Ovary (tissue), 9 donors: ENCODE measurements around the gene CELF4. TPM values are rescaled to one million over a fixed set of nuclear protein-coding genes. Genes with fewer than 3 reads are reported as not detected.

Experiments
- DNase-seq, 5 donors: peaks; one replicate each; pipeline ENCODE4 v3.0.0-alpha.2; 2019 to 2020
- H3K27ac ChIP-seq, 2 donors: fragments of 200-600 bp; one replicate each; pipeline versions ENCODE4 v1.5.1 to v1.8.0; 2019 to 2022
- H3K27me3 ChIP-seq: fragments of 200-600 bp; one replicate; pipeline ENCODE4 v1.8.0; 2022
- H3K36me3 ChIP-seq: fragments of 200-600 bp; sonication (generic); one replicate; pipeline ENCODE4 v1.5.1; 2019
- H3K4me1 ChIP-seq: one replicate; pipeline ENCODE4 v1.8.1; 2013; ENCODE audit warnings: mild to moderate bottlenecking, moderate library complexity; ENCODE audit not compliant: insufficient read depth
- H3K4me3 ChIP-seq: fragments of 200-600 bp; sonication (generic); one replicate; pipeline ENCODE4 v1.5.1; 2017
- H3K9me3 ChIP-seq, 2 donors: fragments of 200-600 bp in 1 of 2; sonication (generic) in 1 of 2; one replicate each; pipeline versions ENCODE4 v1.5.1 to v1.8.1; 2013 to 2019; ENCODE audit warnings: mild to moderate bottlenecking in 1 of 2, moderate library complexity in 1 of 2
- EP300 ChIP-seq: sonication (generic); formaldehyde crosslinking; IDR thresholded peaks from one replicate; pipeline ENCODE4 v1.6.1; 2017; ENCODE audit warnings: antibody characterized with exemption
- POLR2A ChIP-seq: fragments of 450-650 bp; IDR thresholded peaks from one replicate; pipeline ENCODE4 v1.6.1; 2017; ENCODE audit warnings: antibody characterized with exemption, mild to moderate bottlenecking, moderate library complexity
- WGBS, 3 donors: extraction: QIAGEN DNeasy Blood & Tissue Kit in 1 of 3; methylation state at CpG; one replicate each; pipeline versions ENCODE4 v1.1.5 to v1.1.7; 2013 to 2017; 5-methylcytosine and 5-hydroxymethylcytosine counted together
- intact Hi-C, 4 donors: fragments of 100-400 bp; cut with DNase I; formaldehyde crosslinking; loops; one replicate each; pipeline versions ENCODE4 v1.11.0 to v1.15.1; 2022 to 2023
- polyA plus RNA-seq, 2 donors: library from polyadenylated mRNA; stranded (reverse); fragments of 200-250 nt in 1 of 2; fragments of 350-450 nt in 1 of 2; fragmentation: Illumina TruSeq in 1 of 2; extraction: RNeasy Lipid Tissue Mini Kit (QIAGEN cat#74804) in 1 of 2; gene quantifications; one replicate each; pipeline ENCODE4 v1.2.3, GENCODE V29; 2013 to 2014
- total RNA-seq, 7 donors: library from RNA; depleted of rRNA in 2 of 7; stranded (reverse); fragments of >200 nt in 2 of 7; fragmentation: NEBNext Ultra II Directional in 3 of 7; extraction: Animal tissue kit (Norgen Biotek cat#: 25700) in 3 of 7; gene quantifications; one replicate each; pipeline versions ENCODE4 v1.1.0 to v1.2.4, GENCODE V29; 2016 to 2023
- TF ChIP-seq, protein P1 (sequence below), 3 donors: fragments of 450-650 bp in 2 of 3; fragments of 200-600 bp in 1 of 3; IDR thresholded peaks; one replicate each; pipeline versions ENCODE4 v1.5.1 to v1.8.0; 2016 to 2022; ENCODE audit warnings: antibody characterized with exemption in 3 of 3, mild to moderate bottlenecking in 1 of 3
- donor health status: DM: no; HTN: no; CAD: no; lungs with moderate emphysema.
- donor health status: DM: no; HTN: no; CAD: no.
- donor health status: Bipolar disorder and iron deficiency.
- donor health status: DM: yes; HTN: yes; CAD: no.
- donor health status: DM: no; HTN: no; CAD: no.
- donor health status: DM: yes; HTN: yes; CAD: no.

The CELF4 gene
- total and polyA plus RNA-seq, 9 donors: 0.15 to 1.6 (median 1.1) TPM; not detected in 1

- Histone ChIP-seq H3K4me1 (peaks cover 12% of the 10 kb centered on the region), H3K36me3 (no peaks in the 10 kb centered on the region), H3K27me3 (no peaks in the 10 kb centered on the region), H3K9me3 (no peaks in the 10 kb centered on the region), H3K4me3 (no peak overlapping the region), H3K27ac (no peak overlapping the region)
- intact Hi-C loops: no loop called here
- WGBS, 3 donors: 38 to 52% (median 49%) methylated on average over 10 of the region's 10 CpGs
- TF ChIP-seq POLR2A: no peak
- no peak for TF ChIP-seq EP300
- TF ChIP-seq, protein P1, sequence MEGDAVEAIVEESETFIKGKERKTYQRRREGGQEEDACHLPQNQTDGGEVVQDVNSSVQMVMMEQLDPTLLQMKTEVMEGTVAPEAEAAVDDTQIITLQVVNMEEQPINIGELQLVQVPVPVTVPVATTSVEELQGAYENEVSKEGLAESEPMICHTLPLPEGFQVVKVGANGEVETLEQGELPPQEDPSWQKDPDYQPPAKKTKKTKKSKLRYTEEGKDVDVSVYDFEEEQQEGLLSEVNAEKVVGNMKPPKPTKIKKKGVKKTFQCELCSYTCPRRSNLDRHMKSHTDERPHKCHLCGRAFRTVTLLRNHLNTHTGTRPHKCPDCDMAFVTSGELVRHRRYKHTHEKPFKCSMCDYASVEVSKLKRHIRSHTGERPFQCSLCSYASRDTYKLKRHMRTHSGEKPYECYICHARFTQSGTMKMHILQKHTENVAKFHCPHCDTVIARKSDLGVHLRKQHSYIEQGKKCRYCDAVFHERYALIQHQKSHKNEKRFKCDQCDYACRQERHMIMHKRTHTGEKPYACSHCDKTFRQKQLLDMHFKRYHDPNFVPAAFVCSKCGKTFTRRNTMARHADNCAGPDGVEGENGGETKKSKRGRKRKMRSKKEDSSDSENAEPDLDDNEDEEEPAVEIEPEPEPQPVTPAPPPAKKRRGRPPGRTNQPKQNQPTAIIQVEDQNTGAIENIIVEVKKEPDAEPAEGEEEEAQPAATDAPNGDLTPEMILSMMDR (IDR thresholded peaks at IDR 0.05): no peak
- no peak for DNase-seq
These were observed 2.4 kb upstream of the CELF4 start for GRCh38 chr18:37567994-37568359.

DNA sequence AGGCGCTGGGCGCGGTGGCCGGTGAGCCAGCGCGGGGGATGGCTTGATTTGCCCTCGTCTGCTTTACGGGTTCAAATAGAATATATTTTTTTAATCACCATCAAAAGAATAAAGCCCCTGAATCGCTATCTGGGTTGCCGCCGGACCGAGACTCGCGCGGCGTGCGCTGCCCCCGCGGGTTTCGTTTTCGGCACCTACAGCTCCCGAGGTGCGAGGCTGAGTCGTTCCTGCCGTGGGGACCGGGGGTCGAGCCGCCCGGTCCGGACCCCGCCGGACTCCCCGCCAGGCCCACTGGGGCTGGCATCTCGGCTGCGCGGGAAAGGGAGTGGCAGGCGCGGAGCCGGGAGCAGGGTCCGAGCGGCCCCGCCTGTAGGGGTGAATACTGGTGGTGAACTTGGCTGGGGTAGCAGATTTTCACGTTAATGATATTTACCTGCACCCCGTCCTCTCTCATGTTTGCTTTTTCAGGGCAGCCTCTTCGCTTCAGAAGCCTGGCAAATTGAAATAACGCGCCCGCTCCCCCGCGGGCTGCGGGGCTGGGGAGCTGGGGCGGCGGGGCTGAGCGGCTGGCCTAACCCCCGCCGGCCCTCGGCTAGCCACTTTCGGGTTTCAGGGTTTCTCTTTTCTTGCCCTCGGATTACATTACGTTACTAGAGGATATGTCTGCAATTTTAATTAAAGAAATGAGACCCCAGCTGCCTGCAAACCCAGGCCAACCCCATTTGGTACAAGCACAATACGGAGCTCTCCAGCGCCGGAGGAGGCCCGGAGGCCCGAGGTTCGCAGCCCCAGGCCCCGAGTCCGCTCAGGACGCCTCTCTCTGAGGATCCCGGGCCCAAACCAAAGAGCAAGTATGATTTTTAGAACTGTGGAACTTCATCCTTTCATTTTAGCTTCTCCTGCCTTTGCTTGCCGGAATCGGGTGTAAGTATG, 1.7 kb upstream of the CELF4 start:
- Histone ChIP-seq H3K36me3 (no peaks in the 10 kb centered on the region), H3K4me3 (peak overlapping the region; percentile 33), H3K9me3 (no peaks in the 10 kb centered on the region), H3K27ac (no peak overlapping the region), H3K27me3 (no peaks in the 10 kb centered on the region), H3K4me1 (peaks cover 12% of the 10 kb centered on the region)
- no peak for TF ChIP-seq POLR2A
- TF ChIP-seq EP300: no peak
- TF ChIP-seq, protein P1 (IDR thresholded peaks at IDR 0.05): no peak
- WGBS, 3 donors: 4 to 5% (median 4%) methylated on average over 72 of the region's 72 CpGs
- intact Hi-C loops: no loop called here
- DNase-seq: no peak

DNA sequence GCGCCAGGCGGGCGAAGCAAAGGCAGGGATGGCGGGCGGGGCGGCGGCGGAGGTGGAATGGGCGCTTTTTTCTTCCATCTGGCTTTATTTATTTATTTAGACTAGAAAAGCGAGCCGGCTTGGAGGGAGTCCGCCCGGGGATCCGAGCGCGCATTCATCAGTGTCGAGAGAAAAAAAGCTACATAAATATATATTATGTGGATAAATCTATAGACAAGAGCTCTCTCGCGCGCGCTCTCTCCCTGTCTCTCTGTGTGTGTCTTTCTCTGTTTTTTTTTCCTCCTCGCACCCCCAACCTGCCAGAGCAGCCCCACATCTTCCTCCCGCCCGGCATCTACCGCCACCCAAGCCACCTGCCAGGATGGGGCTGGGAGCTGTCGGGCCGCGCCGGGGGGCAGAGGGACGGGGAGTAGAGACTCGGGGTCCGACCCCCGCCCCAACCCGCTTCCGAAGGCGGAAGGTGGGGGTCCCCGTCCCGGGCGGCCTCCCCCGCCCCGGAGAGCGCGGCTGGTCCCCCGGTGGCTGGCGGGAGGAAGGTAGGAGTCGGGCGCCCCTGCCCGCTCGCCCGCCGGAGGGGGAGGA, 972 bp upstream of the CELF4 start:
- no peak for TF ChIP-seq POLR2A
- no peak for TF ChIP-seq EP300
- TF ChIP-seq, protein P1 (IDR thresholded peaks at IDR 0.05): no peak
- Histone ChIP-seq H3K27me3 (no peaks in the 10 kb centered on the region), H3K4me3 (peak overlapping the region; percentile 33), H3K9me3 (no peaks in the 10 kb centered on the region), H3K27ac (no peak overlapping the region), H3K4me1 (peaks cover 12% of the 10 kb centered on the region), H3K36me3 (no peaks in the 10 kb centered on the region)
- DNase-seq: no peak
- intact Hi-C loops: no loop called here
- WGBS, 3 donors: 1% methylated on average over 49 to 51 of the region's 51 CpGs

GRCh38 chr18:37565977-37566478, 430 bp upstream of the CELF4 start:
- Histone ChIP-seq H3K27me3 (no peaks in the 10 kb centered on the region), H3K36me3 (no peaks in the 10 kb centered on the region), H3K4me3 (peak overlapping the region; percentile 33), H3K9me3 (no peaks in the 10 kb centered on the region), H3K27ac (no peak overlapping the region), H3K4me1 (peaks cover 12% of the 10 kb centered on the region)
- 1% methylated on average over 46 to 49 of the region's 49 CpGs for WGBS, 3 donors
- intact Hi-C loops: no loop called here
- TF ChIP-seq POLR2A (no peak), EP300 (no peak)
- TF ChIP-seq, protein P1 (IDR thresholded peaks at IDR 0.05): no peak
- peak in 3 of 5 donors; percentile 43 to 59 (median 53) for DNase-seq
